Mesenteric fat pad (tissue), 1 donor: Measurements from ENCODE around the gene CASP14. TPM values are rescaled to one million over a fixed set of nuclear protein-coding genes. Genes with fewer than 3 reads are reported as not detected.
"Not testable (repeated sequence)": the region's sequence is repeated elsewhere in the genome, so short reads cannot be mapped to it uniquely, and the experiment has no call there.

Experiments
- DNase-seq: peaks from one replicate; pipeline ENCODE4 v3.0.0-alpha.2; 2020; ENCODE audit warnings: low spot score
- total RNA-seq: library from RNA; stranded (reverse); fragmentation: NEBNext Ultra II Directional; extraction: Animal tissue kit (Norgen Biotek cat#: 25700); gene quantifications from one replicate; pipeline ENCODE4 v1.2.1, GENCODE V29; 2021
- donor health status: DM: yes; HTN: yes; CAD: no.

The CASP14 gene
- total RNA-seq, 1 donor from 2014 or later: not detected

- peak; percentile 24 for DNase-seq
Observed at GRCh38 chr19:15070386-15070785, 21.1 kb downstream of the CASP14 start.

GRCh38 chr19:15072930-15073647 is 23.8 kb downstream of the CASP14 start:
- DNase-seq: no peak

- DNase-seq: no peak
Observed at GRCh38 chr19:15074371-15074770, 25.1 kb downstream of the CASP14 start.

- DNase-seq: no peak
Observed at GRCh38 chr19:15075806-15076205, 26.5 kb downstream of the CASP14 start.

GRCh38 chr19:15080002-15080401 is 30.7 kb downstream of the CASP14 start:
- DNase-seq: not testable (repeated sequence)

GRCh38 chr19:15081911-15082310 is 32.6 kb downstream of the CASP14 start, which contains the start of gene OR1I1:
Gene OR1I1, plus strand, starts transcription at chr19:15082211. Its CDS starts 4,855 bp downstream, at chr19:15087066.
- DNase-seq: no peak

- DNase-seq: no peak
Observed at GRCh38 chr19:15087182-15087581, 37.9 kb downstream of the CASP14 start.

GRCh38 chr19:15091918-15092753 is 42.9 kb downstream of the CASP14 start:
- DNase-seq: no peak

GRCh38 chr19:15093001-15093400 is 43.7 kb downstream of the CASP14 start:
- DNase-seq: no peak

- no peak for DNase-seq
Observed at GRCh38 chr19:15096223-15096622, 46.9 kb downstream of the CASP14 start.

GRCh38 chr19:15097980-15098379 is 48.7 kb downstream of the CASP14 start:
- not testable (repeated sequence) for DNase-seq

GRCh38 chr19:15098460-15098859 is 49.2 kb downstream of the CASP14 start:
- DNase-seq: no peak

GRCh38 chr19:15099017-15099582 is 49.8 kb downstream of the CASP14 start:
- no peak for DNase-seq

GRCh38 chr19:15101479-15102082 is 52.3 kb downstream of the CASP14 start:
- DNase-seq: no peak

GRCh38 chr19:15104003-15104402 is 54.7 kb downstream of the CASP14 start:
- DNase-seq: no peak

- DNase-seq: no peak
Observed at GRCh38 chr19:15104411-15104810, 55.1 kb downstream of the CASP14 start.

- no peak for DNase-seq
Observed at GRCh38 chr19:15105044-15105443, 55.8 kb downstream of the CASP14 start.

GRCh38 chr19:15107061-15108010 is 58.1 kb downstream of the CASP14 start, which contains the start of gene SYDE1:
Gene SYDE1, plus strand, starts transcription at chr19:15107401. Its CDS starts 33 bp downstream, at chr19:15107434.
- no peak for DNase-seq
